Stimulated activated naive B cell treated with anti-CD40 and anti-IgM and Interleukin-4, amounts not matched to agents 10 μg/mL and 1 μg/mL and 100 μg/mL, for 72 hours (primary cell): ENCODE results near the gene FAM83E.
"Not testable (repeated sequence)": the region's sequence is repeated elsewhere in the genome, so short reads cannot be mapped to it uniquely, and the experiment has no call there.

ENCODE experiments used
- ATAC-seq, 2 donors: fragments of 150-1000 bp; cut with Tn5 transposase; replicated peaks; 2 replicates each; pipeline ENCODE4 v1.10.0; 2021; ENCODE audit warnings: moderate library complexity in 1 of 2
- DNase-seq: peaks from one replicate; pipeline ENCODE4 v3.0.0; 2021
- H3K27ac Mint-ChIP-seq: one replicate; pipeline ENCODE4 v1.8.0; 2022; ENCODE audit warnings: mild to moderate bottlenecking, mixed read lengths
- H3K27me3 Mint-ChIP-seq, 2 donors: one replicate each; pipeline ENCODE4 v1.8.0; 2022; ENCODE audit warnings: mixed read lengths in 2 of 2
- H3K36me3 Mint-ChIP-seq, 2 donors: one replicate each; pipeline ENCODE4 v1.8.0; 2022; ENCODE audit warnings: mixed read lengths in 2 of 2, mild to moderate bottlenecking in 1 of 2
- H3K4me1 Mint-ChIP-seq, 2 donors: one replicate each; pipeline ENCODE4 v1.8.0; 2022; ENCODE audit warnings: mixed read lengths in 2 of 2, mild to moderate bottlenecking in 1 of 2
- H3K4me3 Mint-ChIP-seq, 2 donors: one replicate each; pipeline ENCODE4 v1.8.0; 2022; ENCODE audit warnings: mild to moderate bottlenecking in 2 of 2, mixed read lengths in 2 of 2, moderate library complexity in 1 of 2
- H3K9me3 Mint-ChIP-seq, 2 donors: one replicate each; pipeline ENCODE4 v1.8.0; 2022; ENCODE audit warnings: mixed read lengths in 2 of 2, mild to moderate bottlenecking in 1 of 2

FAM83E gene

GRCh38 chr19:48614436-48615230 lies at the start of gene FAM83E:
Gene FAM83E, minus strand, starts transcription at chr19:48615076. Its CDS starts 1,704 bp downstream, at chr19:48613372.
- peaks cover 55 to 68% of the 10 kb centered on the region in 2 donors for H3K36me3 Mint-ChIP-seq
- H3K4me1 Mint-ChIP-seq, result peaks cover 31 to 38% of the 10 kb centered on the region in 2 donors

DNA sequence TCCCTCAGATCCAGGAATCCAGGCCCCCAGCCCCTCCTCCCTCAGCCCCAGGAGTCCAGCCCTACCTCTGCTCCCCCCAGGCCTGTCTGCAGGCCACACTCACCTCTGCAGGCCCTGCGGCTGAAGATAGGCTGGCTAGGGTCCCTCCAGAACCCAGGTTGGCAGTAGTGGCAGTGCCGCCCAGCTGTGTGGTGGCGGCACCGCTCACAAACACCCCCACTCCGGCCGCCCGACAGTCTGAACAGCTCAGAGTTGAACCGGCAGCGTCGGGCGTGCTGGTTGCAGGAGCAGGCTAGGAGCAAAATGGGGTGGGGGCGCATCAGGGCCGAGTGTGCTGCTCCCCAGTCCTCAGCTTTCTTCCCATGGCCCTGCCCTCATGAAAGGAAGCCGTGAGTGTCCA lies 49.6 kb upstream of the FAM83E start:
- Mint-ChIP-seq H3K4me1 (peaks cover 6 to 9% of the 10 kb centered on the region in 2 donors), H3K9me3 (peaks cover under 1 to 3% of the 10 kb centered on the region in 2 donors), H3K4me3 (no peak overlapping the region), H3K27me3 (no peaks in the 10 kb centered on the region), H3K27ac (no peak overlapping the region), H3K36me3 (no peaks in the 10 kb centered on the region)
- ATAC-seq, result no peak
- no peak for DNase-seq

More at GRCh38 chr19:48614436-48615230, at the start of gene FAM83E:
- H3K4me3 Mint-ChIP-seq, result peak within 1 kb of the TSS; percentile 48 to 99
- ATAC-seq, result no peak
- H3K27me3 Mint-ChIP-seq, result no peaks in the 10 kb centered on the region
- DNase-seq, result no peak
- H3K27ac Mint-ChIP-seq, result peak within 1 kb of the TSS; percentile 92
- no peaks in the 10 kb centered on the region for H3K9me3 Mint-ChIP-seq

- Mint-ChIP-seq H3K4me3 (no peak overlapping the region), H3K4me1 (peaks cover 8 to 9% of the 10 kb centered on the region in 2 donors), H3K9me3 (peaks cover 0 to under 1% of the 10 kb centered on the region in 2 donors), H3K36me3 (no peaks in the 10 kb centered on the region), H3K27me3 (no peaks in the 10 kb centered on the region), H3K27ac (no peak overlapping the region)
- no peak for ATAC-seq
- DNase-seq, result no peak
Measured at GRCh38 chr19:48663667-48664066, 48.8 kb upstream of the FAM83E start.

GRCh38 chr19:48661711-48662090 lies 46.8 kb upstream of the FAM83E start:
- no peaks in the 10 kb centered on the region for H3K9me3 Mint-ChIP-seq
- no peak for ATAC-seq
- H3K36me3 Mint-ChIP-seq, result no peaks in the 10 kb centered on the region
- no peaks in the 10 kb centered on the region for H3K27me3 Mint-ChIP-seq
- no peak overlapping the region for H3K4me3 Mint-ChIP-seq
- H3K4me1 Mint-ChIP-seq, result peaks cover 8 to 9% of the 10 kb centered on the region in 2 donors
- peak overlapping the region; percentile 97 for H3K27ac Mint-ChIP-seq
- no peak for DNase-seq

- Mint-ChIP-seq H3K4me3 (peak overlapping the region; percentile 69 to 75), H3K4me1 (peaks cover 8 to 9% of the 10 kb centered on the region in 2 donors), H3K36me3 (no peaks in the 10 kb centered on the region), H3K9me3 (no peaks in the 10 kb centered on the region), H3K27ac (peak overlapping the region; percentile 97), H3K27me3 (no peaks in the 10 kb centered on the region)
- ATAC-seq, result peak; percentile 96 to 97
- DNase-seq, result peak; percentile 85
Measured at GRCh38 chr19:48660852-48661710, 46.2 kb upstream of the FAM83E start.

DNA sequence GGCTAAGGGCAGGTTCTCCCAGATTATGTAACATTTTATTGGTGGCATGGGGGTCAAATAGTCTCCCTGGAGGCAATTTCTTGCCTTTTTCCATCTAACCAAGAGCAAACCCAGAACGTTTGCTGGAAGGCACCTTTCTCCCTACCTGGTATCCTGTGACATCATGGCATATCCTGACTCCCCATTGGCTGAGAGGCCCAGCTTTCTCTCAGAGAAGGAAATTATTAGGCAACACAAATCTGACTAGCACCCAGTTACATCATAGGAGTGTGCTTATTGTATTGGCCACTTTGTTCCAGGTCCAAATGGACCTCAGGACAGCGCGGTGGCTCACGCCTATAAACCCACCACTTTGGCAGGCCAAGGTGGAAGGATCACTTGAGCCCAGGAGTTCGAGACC lies 44.9 kb upstream of the FAM83E start:
- ATAC-seq (no peak), DNase-seq (no peak)
- Mint-ChIP-seq H3K27ac (peak overlapping the region; percentile 20), H3K4me3 (no peak overlapping the region), H3K9me3 (no peaks in the 10 kb centered on the region), H3K4me1 (peaks cover 8 to 9% of the 10 kb centered on the region in 2 donors), H3K36me3 (no peaks in the 10 kb centered on the region), H3K27me3 (no peaks in the 10 kb centered on the region)

- Mint-ChIP-seq H3K36me3 (no peaks in the 10 kb centered on the region), H3K9me3 (no peaks in the 10 kb centered on the region), H3K27ac (peak overlapping the region; percentile 33), H3K4me3 (no peak overlapping the region), H3K4me1 (peaks cover 8 to 9% of the 10 kb centered on the region in 2 donors), H3K27me3 (no peaks in the 10 kb centered on the region)
- ATAC-seq, result no peak
- no peak for DNase-seq
Measured at GRCh38 chr19:48658483-48658882, 43.6 kb upstream of the FAM83E start.

DNA sequence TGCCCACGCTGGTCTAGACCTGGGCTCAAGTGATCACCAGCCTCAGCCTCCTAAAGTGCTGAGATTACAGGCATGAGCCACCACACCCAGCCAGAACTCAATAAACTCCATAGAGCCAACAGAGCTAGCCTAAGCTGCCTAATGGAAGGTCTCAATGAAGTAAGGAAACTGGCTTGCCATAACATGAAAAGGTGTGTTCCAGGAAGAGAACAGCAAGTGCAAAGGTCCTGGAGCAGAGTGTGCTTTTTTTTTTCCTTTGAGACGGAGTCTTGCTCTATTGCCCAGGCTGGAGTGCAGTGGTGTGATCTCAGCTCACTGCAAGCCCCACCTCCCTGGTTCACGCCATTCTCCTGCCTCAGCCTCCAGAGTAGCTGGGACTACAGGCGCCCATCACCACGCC lies 43.0 kb upstream of the FAM83E start:
- not testable (repeated sequence) for H3K4me3 Mint-ChIP-seq, ATAC-seq, DNase-seq, H3K4me1 Mint-ChIP-seq, H3K27me3 Mint-ChIP-seq, H3K36me3 Mint-ChIP-seq, H3K9me3 Mint-ChIP-seq, H3K27ac Mint-ChIP-seq

DNA sequence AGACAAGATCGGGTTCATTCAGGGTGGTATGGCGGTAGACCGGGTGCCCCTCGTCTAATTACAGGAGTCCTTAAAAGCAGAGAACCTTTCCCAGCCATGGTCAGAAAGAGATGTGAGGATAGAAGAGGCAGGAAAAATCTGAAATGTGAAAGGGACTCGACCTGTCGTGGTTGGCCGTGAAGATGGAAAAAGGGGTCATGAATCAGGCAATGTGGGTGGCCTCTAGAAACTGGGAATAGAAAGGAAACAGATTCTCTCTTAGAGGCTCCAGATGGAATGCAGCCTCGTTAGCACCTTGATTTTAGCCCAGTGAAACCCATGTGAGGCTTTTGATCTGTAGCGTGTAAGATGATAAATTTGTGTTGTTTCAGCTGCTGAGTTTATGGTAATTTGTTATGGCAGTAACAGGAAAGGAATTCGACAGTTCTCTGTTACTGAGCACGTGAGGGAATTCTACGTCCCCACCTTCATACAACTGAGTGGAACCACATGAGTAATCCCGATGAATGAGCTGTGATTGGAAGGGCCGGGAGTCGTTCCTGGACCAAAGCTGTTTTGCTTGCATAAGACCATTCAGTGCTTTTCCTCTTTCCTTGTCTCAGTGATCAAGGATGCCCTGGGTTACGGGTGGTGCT lies 42.1 kb upstream of the FAM83E start:
- no peak overlapping the region for H3K4me3 Mint-ChIP-seq
- no peaks in the 10 kb centered on the region for H3K36me3 Mint-ChIP-seq
- no peaks in the 10 kb centered on the region for H3K27me3 Mint-ChIP-seq
- H3K27ac Mint-ChIP-seq, result no peak overlapping the region
- no peaks in the 10 kb centered on the region for H3K9me3 Mint-ChIP-seq
- no peak for DNase-seq
- peaks cover 11 to 14% of the 10 kb centered on the region in 2 donors for H3K4me1 Mint-ChIP-seq
- ATAC-seq, result no peak

DNA sequence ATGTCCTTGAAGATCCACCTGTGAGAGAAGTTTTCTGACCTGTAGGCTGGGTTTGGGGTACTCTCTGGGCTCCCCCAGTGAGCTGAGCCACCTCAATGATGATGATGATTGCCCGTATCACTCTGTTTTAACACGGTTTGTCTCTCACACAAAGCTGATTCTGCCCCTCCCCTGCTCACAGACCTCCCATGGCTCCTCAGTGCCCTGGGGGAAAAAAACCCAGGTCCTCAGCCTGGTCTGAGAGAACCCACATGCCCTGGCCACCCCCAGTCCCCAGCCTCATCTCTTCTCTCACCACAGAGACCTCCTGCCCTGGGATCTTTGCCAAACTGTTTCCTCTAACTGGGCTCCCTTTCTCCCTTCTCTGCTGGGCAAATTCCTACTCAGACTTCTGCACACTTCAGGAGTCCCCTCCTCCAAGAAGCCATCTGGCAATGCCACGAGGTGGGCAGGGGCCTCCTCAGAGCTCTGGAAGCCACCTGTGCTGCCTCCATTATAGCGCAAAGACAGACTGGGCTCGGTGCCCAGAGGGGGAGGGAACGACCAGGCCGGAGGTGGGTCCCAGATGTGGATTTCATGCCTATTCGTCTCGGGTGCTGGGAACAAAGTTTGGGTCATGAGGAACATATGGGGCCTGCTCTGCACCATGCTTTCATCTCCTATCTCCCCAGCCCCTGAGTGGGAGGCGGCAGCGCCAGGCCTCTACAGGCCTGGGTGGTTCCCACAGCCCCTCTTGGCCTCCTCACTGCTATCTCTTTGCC lies 39.6 kb upstream of the FAM83E start:
- H3K4me3 Mint-ChIP-seq, result no peak overlapping the region
- no peak for DNase-seq
- H3K27me3 Mint-ChIP-seq, result no peaks in the 10 kb centered on the region
- H3K36me3 Mint-ChIP-seq, result no peaks in the 10 kb centered on the region
- peak overlapping the region; percentile 31 for H3K27ac Mint-ChIP-seq
- ATAC-seq, result no peak
- H3K4me1 Mint-ChIP-seq, result peaks cover 11 to 14% of the 10 kb centered on the region in 2 donors
- H3K9me3 Mint-ChIP-seq, result no peaks in the 10 kb centered on the region

GRCh38 chr19:48651683-48652048 lies 36.8 kb upstream of the FAM83E start:
- no peaks in the 10 kb centered on the region for H3K9me3 Mint-ChIP-seq
- H3K27ac Mint-ChIP-seq, result no peak overlapping the region
- peaks cover 19 to 21% of the 10 kb centered on the region in 2 donors for H3K4me1 Mint-ChIP-seq
- H3K4me3 Mint-ChIP-seq, result no peak overlapping the region
- no peak for ATAC-seq
- DNase-seq, result no peak
- no peaks in the 10 kb centered on the region for H3K36me3 Mint-ChIP-seq
- no peaks in the 10 kb centered on the region for H3K27me3 Mint-ChIP-seq

- no peak for DNase-seq
- ATAC-seq, result no peak
- Mint-ChIP-seq H3K27me3 (no peaks in the 10 kb centered on the region), H3K9me3 (no peaks in the 10 kb centered on the region), H3K4me3 (no peak overlapping the region), H3K36me3 (no peaks in the 10 kb centered on the region), H3K27ac (peak overlapping the region; percentile 27), H3K4me1 (peaks cover 22 to 26% of the 10 kb centered on the region in 2 donors)
Measured at GRCh38 chr19:48650974-48651682, 36.3 kb upstream of the FAM83E start.

DNA sequence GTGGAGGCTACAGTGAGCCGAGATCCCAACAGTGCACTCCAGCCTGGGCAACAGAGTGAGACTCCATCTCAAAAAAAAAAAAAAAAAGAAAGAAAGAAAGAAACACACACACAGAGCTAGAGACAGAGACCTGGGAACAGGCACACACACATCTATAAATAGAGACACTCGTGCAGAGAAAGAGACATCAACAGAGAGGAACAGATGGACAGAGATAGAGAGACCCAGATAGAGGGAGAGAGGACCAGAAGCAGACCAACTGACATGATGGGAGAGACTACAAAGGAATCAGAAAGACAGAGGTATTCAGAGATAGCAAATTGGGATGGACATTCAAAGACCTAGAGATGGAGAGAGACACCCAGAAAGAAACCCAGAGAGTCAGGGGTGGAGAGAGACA lies 33.3 kb upstream of the FAM83E start:
- no peaks in the 10 kb centered on the region for H3K9me3 Mint-ChIP-seq
- H3K27ac Mint-ChIP-seq, result peak overlapping the region; percentile 60

More for the DNA sequence above, 33.3 kb upstream of the FAM83E start:
- peak overlapping the region in 1 of 2 donors; percentile 19 for H3K4me3 Mint-ChIP-seq
- no peak for DNase-seq
- H3K27me3 Mint-ChIP-seq, result no peaks in the 10 kb centered on the region
- ATAC-seq, result no peak
- no peaks in the 10 kb centered on the region for H3K36me3 Mint-ChIP-seq
- H3K4me1 Mint-ChIP-seq, result peaks cover 32 to 45% of the 10 kb centered on the region in 2 donors
